Glomerular visceral epithelial cell (primary cell): ENCODE results near the gene FBLN5.
"Not testable (repeated sequence)": the region's sequence is repeated elsewhere in the genome, so short reads cannot be mapped to it uniquely, and the experiment has no call there.

ENCODE experiments used
- DNase-seq: peaks from one replicate; pipeline ENCODE4 v3.0.0-alpha.2; 2016; ENCODE audit errors: extremely low spot score

The FBLN5 gene

DNA sequence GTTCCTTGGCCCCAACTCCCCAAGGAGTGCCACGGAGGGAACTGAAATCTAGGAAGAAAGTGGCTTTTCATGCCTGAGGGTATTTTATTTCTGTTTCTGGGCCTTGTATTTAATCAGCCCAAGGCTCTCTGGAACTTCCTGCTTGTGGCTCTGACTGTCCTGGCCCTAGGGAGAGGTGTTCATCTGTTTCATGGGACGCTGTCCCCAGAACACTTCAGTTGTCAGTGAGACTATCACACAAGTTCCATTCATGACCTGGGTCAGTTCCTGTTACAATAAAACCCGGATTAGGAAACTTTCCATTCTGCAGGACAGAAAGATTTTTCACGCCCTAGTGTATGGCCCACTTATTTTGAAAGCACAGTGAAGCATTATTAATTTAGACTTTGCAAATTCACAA, 61.7 kb downstream of the FBLN5 start:
- DNase-seq: no peak

GRCh38 chr14:91885113-91885712, 62.3 kb downstream of the FBLN5 start:
- no peak for DNase-seq

- DNase-seq: no peak
These were observed 62.8 kb downstream of the FBLN5 start for GRCh38 chr14:91884664-91885063.

DNA sequence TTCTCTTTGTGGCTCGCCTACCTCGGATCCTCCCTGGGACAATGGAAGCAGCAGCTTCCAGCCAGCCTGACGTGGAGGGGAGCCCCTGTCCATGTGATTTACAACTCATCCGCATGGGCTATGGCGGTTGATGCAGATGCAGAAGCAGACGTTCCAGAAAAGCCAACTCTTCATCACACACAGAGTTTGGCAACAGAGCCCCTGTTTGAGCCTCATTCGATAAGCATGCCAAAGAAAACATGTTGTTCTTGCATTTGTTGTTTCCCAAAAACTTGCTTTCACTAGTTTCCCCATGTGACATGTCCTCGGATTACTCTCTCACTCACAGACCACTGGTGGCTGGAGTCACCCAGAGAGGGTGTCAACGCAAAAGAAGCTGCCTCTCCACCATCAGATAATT, 63.7 kb downstream of the FBLN5 start:
- DNase-seq: no peak

DNA sequence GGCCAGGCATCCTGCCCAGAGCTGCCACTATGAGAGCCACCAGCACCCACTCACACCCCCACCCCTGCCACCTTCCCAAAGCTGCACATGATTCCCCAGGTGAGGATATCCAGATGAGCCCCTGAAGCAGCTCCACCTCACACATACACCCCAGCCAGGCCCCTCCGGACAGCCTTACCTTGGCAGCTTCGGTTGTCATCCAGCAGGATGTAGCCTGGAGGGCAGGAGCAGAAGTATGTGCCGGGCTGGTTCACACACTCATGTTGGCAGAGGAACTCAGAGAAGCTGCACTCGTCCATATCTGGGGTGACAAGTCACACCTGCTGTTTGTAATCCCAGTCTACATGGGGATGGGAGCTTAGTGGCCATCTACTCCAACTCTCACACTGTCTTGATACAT, 64.7 kb downstream of the FBLN5 start:
- DNase-seq: no peak

GRCh38 chr14:91882369-91882768, 65.1 kb downstream of the FBLN5 start:
- DNase-seq: no peak

- no peak for DNase-seq
These were observed 68.3 kb downstream of the FBLN5 start for GRCh38 chr14:91879196-91879595.

DNA sequence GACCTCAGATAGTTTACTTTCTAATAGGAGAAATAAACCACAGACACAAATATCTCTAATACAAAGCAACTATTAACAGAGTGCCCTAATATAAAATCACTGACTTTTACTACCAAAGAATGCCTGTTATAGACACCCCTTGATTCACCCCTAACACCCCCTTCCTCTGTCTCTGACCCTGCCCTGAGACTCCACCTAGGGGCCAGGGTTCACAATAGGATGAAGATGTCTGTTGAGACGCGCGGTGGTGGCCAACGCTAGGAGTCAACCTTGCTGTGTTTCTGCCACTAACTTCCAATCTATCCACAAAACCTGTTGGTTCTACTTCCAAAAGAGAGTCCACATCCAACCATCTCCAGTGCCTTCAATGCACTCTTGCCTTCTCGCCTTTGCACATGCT, 69.2 kb downstream of the FBLN5 start:
- DNase-seq: no peak

- DNase-seq: no peak
These were observed 70.0 kb downstream of the FBLN5 start for GRCh38 chr14:91877376-91877915.

- no peak for DNase-seq
These were observed 71.0 kb downstream of the FBLN5 start for GRCh38 chr14:91876492-91876891.

DNA sequence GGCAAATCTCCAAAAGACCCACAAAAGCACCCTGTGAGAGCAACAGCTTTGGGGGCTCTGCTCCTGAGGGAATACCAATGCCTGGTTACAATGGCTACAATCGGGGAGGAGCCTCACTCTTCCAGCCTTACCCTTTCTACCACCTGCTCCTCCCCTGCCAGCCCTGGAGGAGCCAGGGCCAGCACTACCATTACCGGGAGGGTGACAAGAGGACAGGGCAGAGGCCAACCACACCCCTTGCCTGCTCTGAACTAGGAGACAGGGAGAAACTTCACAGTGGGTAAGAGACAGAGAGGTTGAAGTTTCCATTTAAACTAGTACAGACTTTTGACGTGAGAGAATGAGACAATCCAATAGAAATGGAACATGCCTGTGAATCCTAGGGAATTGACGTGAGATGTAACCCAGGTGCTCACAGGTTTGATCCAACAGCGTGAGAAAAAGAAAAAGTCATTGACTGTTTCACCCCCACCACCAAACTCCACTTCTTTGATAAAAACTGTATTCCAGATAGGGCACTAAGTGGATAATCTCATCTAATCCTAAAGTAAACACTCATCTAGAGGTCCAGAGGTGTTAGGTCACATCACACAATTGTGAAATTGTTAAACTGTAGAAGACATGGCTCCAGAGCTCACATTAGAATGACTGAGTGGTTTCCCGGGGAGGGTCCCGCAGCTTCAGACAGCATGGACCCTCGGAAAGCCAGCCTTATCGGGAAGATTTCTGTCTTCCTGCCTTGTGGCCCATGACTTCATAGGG, 71.8 kb downstream of the FBLN5 start:
- DNase-seq: no peak

DNA sequence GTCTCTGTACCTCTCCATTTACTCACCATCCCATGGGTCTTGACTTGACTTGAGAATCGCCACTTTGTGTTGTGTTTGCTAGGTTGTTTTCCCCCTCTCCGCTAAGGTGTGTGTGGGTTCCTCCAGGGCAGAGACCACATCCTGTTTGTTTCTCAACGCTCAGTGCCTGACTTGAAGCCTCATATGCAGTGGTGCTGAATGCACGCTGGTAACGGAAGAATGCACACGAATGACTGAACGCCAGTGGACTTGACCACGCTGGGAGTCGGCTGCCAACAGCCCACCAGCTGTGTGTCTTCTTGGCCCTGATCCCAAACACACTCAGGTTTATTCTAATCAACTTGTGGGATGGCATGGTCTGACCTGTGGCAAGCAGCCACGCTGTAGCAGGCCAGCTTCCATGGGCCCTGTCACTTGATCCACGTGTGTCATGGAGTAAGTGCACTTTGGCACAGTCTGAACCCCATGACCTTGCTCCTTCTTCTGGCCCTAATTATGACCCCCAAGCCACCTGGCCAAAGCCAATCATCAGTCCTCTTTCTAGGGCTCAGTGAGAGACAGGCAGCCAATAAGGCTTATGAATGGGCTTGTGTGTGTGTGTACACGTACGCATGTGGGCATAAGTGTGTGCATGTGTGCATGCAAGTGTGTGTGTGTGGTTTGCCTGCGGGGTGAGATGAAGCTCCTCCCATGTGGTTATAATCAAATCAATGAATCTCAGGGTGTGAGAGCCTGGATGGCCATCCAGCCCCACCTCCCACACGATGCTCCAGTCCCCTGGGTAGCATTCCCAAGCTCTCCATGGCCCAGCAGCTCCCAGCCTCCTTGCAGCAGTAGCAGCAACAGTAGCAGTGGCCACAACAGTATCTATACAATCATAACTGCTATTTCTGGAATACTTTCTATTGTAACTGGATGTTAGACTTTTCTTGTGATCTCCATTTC, 73.8 kb downstream of the FBLN5 start:
- DNase-seq: peak; percentile 63

DNA sequence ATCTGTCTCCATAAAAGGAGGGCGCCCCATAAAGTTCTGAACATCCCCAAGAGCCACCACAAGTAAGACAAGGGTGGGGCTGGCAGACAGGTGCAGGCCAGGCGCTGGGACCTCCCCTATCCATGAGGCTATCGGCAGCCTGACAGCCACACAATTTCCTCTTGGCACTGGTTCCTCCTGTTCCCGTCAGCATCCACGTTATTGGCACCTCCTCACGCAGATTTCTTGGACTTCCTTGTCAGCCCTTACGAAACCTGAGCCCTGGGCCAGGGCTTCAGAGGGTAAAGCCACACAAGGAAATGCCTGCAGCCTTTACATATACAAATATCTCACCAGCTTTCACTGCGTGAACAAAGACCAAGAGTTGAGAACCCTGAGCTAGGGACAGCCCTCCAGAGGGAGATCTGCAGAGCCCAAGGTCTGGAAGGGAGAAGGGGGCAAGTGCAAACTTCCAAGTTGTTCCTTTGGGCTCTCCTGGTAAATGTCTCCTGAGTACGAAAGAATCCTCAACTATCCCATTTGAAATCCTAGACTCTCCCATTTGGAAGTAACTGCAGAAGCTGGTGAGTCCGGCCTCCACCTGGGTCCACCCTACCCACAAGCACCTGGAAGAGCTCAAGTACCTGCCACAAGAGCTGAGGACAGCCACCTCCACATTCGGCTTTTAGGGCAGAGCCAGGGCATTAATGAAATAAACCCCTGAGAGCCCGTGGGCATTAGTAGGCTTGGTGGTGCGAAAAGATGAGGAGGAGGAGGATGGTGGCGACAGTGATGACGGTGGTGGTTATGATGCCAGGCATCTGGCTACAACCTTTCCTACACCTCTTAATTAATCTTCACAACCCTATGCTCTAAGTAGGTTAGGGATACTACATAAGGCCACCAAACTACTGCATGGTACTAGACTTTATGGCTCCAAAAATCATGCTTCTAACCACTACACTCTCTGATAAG, 74.7 kb downstream of the FBLN5 start:
- no peak for DNase-seq

DNA sequence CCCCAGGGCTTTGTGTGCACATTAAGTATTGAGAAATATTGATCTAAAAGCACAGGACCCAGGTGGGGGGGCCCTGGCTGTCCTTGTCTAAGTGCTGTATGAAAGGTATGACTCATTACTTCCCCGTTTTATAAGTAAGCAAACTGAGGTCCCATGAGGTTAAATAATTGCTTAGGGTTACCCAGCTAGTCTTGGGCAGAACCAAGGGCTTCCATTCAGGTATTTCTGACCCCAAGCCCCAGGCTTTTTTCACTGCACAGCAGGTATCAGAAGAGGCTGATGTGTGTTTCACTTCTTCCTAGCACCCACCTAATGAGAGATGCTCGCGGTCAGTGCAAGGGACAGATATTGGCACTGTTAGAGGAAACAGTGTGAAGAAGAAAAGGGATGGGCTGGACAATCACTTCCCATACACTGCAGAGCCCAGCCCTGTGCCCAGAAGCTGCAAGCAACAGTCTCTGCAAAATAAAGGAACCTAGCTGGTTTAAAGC, 75.4 kb downstream of the FBLN5 start:
- DNase-seq: no peak

DNA sequence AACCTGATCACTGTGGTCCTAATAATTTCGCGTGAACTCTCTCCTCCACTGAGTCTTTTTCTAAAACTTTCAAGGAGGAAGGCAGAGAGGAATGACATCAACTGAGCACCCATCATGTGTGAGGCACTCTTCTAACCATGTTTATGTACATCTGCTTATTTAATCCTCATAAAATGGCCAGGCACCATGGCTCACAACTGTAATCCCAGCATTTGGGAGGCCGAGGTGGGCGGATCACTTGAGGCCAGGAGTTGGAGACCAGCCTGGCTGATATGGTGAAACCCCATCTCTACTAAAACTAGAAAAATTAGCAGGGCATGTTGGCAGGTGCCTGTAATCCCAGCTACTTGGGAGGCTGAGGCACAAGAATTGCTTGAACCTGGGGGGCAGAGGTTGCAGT, 76.1 kb downstream of the FBLN5 start:
- not testable (repeated sequence) for DNase-seq

GRCh38 chr14:91870890-91871289, 76.6 kb downstream of the FBLN5 start:
- DNase-seq: no peak

- no peak for DNase-seq
These were observed 77.5 kb downstream of the FBLN5 start for GRCh38 chr14:91870001-91870400.

- DNase-seq: no peak
These were observed 77.9 kb downstream of the FBLN5 start for GRCh38 chr14:91869556-91869955.

- no peak for DNase-seq
These were observed 80.0 kb downstream of the FBLN5 start, which contains the start of gene TC2N for GRCh38 chr14:91867316-91867988. Gene TC2N, minus strand, starts transcription at chr14:91867536. Its CDS starts 53,767 bp downstream, at chr14:91813769.
